Middle frontal gyrus (tissue), 1 donor: ENCODE results near the gene PMVK.

Source experiments
- DNase-seq: peaks from one replicate; pipeline ENCODE4 v3.0.0-alpha.2; 2015; ENCODE audit warnings: low spot score; ENCODE audit errors: extremely low spot score

The PMVK gene

DNA sequence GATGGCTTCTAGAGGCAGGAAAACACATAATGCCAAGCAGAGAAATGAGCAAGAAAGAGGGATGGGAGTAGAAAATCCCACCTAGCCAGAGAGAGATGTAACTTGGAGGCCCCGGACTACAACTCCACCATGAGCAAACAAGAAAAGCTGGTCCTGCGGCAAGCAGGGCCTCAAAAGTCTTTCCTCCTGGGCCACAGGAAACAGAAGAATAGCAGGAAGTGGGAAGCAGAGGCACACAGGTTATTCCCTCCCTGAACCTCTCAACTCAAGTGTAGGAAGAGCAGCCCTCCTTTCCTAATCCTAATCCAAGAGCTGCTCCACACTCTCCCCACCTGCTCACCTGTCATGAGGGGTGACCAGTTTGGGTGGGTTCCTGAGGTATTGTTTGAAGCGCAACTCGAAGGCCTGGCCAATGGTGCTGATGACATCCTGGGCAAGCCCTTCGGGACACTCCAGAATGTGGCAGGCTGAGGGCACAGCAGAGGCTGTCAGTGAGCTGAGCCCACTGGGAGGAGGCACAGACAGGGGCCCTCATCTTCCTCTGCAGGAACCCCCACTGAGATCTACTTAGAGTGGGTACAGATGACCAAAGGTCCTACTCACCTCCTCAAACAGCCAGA is 30.9 kb upstream of the PMVK start:
- no peak for DNase-seq

DNA sequence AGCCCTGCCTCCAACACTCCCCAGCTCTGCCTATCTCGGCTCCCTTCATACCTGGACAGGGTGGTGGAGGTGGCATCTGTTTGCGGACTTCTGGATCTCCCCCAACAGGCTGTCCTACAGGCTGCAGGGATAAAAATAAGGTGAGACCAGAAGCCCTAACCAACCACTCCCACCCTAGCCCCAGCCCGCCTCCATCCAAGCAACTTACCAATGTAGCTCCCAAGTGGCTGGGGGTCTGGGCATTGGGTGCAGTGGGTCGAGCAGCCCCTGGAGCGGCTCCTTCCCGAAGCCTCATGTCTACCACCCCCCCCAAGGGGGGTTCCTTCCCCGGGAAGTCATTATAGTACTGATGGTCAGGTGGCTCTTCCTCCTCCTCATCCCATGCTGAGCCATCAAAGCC is 29.6 kb upstream of the PMVK start:
- no peak for DNase-seq

DNA sequence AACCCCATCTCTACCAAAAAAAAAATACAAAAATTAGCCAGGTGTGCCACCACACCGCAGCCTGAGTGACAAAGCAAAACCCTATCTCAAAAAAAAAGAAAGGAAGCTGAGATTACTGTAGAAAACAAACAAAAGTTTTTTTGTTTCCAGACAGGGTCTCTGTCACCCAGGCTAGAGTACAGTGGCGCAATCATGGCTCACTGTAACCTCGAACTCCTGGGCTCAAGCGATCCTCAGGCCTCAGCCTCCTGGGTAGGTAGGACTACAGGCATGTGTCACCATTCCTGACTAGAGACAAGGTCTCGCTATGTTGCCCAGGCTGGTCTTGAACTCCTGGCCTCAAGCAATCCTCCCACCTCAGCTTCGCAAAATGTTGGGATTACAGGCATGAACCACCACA is 27.8 kb upstream of the PMVK start:
- no peak for DNase-seq

DNA sequence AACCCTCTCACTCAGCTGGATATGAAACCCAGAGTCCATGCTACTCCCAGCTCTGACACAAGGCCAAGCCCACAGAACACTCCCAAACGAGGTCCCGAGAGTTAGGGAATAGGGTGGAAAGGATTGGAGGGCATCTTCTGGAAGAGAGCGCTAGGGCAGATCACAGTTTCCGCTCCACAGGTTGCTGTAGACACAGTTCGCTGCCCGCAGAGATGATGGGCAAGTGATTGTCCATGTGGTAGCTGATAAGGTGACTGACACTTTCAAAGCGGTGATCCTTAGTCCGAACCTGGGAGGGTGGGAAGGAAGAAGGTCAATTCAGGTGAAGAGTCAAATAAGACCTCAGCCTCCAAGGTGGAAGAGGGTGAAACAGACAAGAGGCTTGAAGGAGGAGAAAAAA is 27.1 kb upstream of the PMVK start:
- DNase-seq, result no peak

DNA sequence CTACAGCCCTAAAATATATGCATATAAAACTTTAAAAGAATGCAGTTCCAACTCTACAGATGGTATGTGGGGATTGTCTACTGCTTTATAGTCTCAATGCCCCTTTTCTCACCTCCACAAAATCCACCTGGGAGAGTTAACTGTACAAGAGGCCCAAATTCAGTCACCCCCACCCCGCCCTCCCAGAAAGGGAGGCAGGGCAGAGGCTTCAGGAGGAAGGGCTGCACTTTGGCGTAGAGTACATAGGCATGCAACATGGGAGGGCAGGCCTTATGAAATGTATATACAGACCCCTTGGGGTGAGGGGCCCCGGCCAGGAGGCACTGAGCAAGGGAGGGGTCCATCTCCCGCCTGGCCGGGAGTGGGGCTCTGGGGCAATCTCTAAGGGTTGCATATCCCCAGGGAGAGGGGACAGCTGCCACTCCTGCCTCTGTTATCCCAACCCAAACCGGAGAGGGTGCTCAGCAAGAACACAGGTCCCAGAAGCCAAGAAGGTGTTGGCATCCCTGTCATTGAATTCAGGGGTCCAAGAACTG is 26.3 kb upstream of the PMVK start:
- no peak for DNase-seq

DNA sequence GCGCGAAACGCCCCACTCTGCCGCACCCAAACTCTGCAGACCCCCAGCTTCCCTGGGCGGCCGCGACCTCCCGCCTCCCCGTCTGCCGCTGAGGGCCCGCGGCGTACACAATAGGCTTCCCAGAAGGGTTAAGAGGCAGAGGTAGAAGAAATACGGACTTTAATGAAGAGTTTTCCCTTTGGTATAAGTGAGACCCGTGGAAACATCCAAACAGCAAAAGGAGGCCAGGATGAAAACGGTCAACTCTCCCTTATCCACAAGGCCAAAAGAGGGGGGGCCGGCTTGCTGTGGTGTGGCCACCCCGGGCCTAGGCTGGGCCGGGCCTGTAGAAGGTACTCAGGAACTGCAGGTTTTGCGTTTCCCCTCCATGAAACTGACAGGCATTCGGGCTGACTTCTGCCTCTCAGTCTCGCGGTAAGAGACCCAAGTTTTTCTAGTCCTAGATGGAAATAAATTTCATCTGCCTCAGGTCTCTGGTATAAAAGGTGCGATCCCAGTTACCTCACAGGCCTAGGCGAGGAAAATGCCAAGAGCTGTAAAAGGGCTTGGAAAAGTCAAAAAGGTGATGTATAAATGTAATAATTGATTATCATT is 25.7 kb upstream of the PMVK start:
- no peak for DNase-seq

DNA sequence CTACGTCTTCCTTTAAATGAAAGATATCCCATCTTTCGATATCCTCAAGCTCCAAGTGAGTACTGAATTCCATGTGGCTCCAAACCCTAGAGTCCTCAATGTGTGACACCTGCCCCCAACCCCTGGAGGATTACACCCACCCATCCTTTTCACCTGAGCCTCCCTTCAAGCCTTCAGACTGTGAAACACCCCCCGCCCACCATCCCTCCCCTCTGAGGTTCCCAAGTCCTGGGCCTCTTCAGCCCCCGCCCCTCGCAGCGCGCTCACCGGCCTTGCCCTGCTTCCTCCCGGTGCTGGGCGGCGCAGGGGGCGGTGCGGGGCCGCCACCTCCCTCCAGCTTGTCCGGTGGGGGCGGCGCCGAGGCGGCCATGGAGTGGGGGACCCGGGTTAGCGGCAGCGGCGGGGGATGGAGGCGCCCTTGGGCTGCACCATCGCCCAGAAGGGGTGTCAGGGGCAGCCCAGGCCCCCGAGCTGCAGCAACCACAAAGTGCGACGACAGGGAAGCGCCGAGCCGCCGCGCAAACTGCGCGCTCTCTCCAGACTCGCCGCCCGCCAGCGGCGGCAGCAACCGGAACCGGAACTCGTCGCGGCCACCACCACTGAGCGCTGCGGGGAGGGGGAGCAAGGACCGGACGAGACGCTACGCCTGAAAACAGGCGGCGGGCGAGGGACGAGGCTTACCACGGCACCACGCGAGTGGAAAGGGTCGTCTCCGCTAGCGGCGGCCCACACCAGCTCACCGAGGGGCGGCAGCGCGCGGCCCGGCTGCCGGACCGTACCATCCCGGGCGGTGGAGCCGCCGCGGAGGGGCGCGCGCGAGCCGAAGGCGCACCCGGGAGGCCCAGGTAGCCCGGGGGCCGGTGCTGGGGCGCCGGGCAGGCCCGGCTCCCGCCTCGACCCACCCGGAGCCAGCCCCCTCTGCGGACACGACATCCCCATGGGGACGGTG is 25.0 kb upstream of the PMVK start, which contains the start of gene PYGO2:
Gene PYGO2 (minus strand): TSS at position 576 of the 949 bp plus-strand sequence. CDS start 206 bp downstream, at position 370.
- peak; percentile 39 for DNase-seq

DNA sequence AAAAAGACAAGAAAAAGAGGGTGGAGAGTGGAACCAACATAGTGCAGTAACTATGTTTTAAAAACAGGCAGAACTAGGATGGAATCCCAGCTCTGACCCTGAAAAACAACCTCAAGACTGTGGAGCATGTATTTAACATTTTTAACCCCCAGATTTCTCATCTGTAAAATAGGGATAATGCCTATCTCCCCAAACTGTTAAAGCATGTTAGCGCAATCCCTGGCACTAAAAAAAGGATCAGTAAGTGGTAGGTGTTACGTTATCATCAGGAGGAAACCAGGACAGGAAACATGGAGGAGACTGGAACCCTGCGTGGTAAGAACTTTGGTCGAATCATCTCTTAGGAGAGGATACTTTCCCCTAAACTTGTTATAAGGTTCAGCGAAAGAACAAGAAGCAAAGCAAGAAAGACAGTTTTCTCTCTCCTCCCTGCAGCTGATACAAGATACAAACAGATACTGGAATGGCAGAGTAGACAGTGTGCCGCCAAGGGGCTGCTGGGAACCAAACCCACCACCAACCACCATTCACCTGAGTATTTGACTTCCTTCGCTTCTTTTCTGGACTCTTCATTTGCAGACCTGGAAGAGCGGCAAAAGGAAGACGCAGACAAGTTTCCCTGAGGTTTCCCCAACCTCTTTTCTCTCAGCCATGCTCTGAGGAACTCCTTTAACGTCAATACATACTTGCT is 24.1 kb upstream of the PMVK start:
- no peak for DNase-seq

DNA sequence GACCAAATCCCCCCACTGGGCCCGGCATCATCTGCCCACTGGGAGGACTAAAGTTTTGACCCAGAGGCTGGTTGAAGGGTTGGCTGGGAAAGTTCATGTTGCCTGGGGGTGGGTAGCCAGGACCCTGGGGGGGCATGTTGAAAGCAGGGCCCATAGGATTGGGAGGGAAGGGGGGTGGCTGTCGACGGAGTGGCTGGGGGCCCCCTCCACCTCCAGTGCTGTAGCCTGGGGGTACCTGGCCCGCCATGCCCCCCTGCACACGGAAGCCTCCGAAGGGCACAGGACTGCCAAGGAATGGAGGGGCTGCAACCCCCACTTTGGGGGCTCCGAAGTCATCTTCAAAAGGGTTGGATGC is 22.9 kb upstream of the PMVK start:
- no peak for DNase-seq

DNA sequence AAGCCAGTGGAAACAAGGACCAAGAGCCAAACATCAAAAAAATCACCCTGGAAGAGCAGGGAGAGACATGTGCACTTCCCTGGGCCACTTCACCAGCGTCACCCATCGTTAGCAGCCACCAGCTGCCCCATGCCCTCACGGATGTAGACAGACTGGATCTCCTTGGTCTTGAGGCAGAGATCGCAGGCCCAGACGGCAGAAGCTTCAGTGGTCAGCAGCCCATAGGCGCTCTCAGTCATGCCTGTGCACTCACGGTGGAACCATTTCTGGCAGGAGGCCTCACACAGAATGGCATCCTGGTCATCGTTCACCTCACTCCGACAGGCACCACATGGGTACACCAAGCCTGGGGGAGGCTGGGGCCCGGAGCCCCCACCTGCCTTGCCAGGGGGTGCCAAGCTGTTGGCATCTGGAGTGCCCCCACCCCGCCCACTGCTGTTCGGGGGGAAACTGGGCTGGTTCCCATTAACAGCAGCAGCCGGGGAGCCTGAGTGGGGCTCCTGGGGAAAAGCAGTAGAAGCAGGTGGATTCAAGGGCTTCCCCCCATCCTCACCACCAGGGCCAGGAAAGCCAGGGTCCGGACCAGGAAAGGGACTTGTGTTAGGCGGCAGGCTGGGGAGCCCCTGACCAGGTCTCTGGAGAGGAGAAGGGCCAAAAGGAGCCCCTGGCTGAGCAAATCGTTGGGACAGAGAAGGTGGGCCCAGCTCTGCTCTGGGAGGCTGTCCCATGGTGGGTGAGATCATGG is 22.3 kb upstream of the PMVK start:
- no peak for DNase-seq

DNA sequence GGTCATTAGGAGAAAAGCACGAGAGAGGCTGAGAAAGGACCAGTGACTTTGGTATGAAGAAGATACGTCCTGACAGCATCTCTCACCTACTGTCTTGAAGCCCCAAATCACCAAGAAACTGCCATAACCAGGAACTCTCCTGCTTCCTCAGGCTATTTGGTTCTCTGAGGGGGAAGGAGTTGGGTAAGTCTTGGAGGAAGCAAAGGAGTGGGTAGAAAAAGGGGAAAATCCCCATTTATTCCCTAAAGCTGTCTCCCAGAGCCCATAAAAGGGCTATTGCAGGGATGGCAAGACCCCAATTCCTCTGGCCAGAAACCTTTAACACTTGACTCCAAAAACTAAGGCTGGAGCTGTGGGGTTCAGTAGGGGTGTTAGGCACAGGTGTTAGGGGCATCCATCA is 21.5 kb upstream of the PMVK start:
- no peak for DNase-seq

DNA sequence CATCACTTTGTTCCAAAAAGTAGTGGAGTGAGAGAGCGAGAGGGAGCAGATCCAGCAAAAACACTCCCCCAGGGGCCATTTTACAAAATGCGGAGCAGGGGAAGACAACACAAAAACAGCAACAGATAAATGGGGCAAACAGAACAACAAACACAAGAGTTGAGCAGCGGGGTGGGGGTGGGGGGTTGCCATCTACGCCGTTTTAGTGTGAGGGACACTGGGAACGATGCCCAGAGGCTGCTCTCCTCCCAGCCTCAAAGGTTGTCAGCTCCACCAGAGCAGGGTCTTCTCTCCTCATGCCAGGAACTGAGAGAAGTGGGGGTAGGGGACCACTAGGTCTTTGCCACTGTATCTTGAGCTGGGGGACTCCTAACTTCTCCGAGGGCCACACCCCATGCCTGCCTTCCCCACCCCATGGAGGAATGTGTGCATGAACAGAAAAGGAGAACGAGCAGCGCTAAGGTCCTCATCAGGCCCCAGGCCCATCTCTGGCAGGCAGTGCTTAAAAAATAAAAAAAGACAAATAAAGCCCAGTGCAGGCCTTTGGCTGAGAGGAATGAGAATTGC is 20.7 kb upstream of the PMVK start:
- DNase-seq, result no peak

DNA sequence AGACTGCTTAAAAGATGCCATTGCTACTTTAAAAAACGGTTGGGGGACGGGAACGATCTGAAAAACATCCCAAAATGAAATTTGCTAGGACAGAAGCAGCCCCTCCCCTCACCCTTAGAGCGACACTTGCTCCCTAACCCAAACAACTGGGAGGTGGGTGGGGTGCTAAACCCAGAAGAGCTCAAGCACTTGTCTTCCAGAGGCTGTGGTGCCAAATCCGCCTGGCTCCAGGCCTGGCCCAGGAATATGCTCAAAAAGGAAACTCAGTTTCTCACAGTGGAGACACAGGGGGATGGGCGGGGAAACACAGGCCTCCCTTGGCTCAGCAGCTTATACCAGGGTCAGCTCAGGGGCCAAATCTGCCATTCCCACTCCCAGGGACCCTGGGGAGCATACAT is 20.0 kb upstream of the PMVK start:
- DNase-seq, result no peak

DNA sequence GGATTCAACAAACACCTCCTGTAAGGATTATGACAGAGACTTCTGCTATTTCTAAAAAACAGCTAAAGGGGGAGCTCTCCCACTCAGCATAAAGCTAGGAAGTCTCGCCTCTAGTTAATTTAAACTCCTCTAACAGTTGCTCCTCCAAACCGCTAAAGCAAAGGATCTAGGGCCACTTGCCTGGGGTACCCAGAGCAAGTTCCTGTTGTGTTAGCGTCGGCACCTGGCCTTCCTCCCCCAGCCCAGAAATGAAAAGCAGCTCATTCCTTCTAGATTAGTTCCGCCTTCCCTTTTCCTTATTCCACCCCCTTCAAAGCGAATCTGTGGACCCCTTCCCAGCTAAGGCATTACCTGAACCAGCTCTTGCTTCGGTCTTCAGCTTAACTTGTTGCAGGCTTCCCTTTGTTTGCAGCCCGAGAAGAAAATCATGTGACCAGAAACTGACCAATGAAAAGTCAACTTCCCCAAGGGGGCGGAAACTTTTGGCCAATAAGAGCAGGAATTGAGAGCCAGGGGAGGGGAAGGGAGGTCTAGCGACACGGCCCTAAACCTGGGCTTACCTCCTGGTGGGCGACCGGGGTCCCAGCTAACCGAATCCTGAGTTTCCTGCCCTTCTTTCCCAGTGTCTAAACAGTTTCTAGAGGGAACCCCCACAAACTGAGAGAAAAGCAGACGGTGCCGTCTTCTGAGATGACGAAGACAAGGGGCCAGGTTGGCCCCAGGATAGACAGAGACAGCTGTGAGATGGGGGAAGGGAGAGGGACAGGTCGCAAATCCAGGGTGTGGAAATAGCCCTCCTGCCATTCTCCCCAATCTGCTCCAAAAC is 19.4 kb upstream of the PMVK start, which contains the start of gene PBXIP1:
Gene PBXIP1 (minus strand): TSS at position 382 of the 826 bp plus-strand sequence. CDS start 2,378 bp downstream, outside the sequence.
- peak; percentile 89 for DNase-seq

DNA sequence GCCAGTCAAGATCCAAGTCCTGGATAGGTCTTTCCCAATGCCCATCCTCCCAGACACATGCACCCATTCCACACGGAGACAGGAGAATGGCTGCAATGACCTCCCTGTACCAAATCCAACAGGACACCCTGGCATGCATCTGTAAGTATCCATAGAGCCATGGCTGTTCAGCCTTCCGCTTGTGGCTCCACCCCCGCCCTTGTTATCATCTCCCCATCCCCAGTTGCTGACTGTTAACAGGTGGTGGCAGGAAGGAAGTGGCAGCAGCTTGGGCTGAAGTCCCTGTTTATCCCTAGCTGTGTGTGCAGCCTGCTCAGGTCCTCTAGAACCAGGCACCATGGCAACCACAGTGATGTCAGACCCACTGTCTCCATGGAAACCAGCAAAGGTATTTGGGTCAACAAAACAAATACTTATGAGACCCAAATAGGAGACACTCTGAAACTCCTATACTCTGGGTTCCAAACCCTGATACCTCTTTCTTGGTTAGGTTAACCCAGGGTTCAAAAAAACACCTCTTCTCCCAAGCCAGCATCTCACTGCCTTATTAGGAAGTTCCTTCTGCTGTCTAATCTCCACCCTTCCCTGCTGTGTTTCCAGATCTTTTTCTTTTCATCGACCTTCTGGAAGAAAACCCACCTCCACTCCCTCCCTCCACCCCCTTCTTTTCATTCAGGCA is 18.7 kb upstream of the PMVK start:
- DNase-seq, result peak; percentile 60

DNA sequence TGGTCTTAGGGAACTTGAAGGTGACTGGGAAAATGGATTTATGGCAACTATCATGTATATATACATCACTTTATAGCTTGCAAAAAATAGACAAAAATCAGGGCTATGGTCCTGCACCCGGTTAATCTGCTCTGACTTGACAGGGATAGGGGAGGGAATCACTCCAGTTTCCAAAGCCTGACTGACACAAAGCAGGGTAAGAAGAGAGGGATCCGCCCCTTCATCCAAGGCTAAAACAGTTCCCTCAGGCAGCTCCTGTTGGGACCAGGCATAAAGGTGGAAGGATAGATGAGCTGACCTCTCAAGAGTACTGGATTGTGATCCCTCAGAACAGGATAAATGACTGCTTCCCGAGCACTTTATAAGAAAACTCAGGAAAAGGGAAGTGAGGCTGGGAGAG is 18.0 kb upstream of the PMVK start:
- DNase-seq, result no peak

DNA sequence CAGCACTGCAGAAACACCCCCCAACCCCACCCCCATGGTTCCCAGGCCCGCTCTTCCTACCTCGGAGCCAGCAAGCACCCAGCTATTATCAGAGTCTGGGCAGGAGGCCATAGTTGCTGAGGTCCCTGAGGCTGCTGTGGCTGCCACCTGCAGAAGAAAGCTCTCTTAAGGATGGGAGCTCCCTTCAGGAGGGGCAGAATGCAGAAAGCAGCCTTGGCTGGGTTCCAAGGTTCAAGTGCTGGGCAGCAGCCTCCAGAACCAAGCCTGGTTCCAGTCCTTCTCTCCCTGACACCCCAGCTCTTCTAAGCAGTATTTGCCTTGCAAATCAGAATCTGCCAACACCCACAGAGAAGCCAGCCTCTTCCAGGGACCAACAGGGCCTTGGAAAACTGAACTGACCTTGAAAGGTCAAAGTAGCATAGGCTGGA is 17.1 kb upstream of the PMVK start:
- no peak for DNase-seq

DNA sequence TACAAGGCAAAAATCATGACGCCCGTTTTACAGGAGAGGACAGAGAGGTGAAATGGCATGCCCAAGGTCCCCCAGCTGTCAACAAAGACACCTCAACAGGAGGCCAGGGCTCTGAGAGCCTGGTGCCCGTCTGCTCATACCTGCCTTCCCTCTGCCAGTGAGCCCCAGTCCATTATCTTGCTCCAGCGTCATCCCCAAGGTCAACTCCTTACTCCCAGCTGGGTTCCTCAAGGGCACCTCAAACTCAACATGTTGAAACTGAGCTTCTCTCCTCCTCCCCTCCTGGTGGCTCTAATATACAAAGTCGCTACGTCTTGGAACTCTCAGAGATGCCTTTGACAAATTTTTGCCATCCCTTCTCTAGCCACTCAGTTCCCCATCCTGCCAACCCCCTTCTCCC is 16.1 kb upstream of the PMVK start:
- DNase-seq, result no peak
